HG02840 (cell line): ENCODE data around the gene GLUD1.
"Not testable (repeated sequence)": the region's sequence is repeated elsewhere in the genome, so short reads cannot be mapped to it uniquely, and the experiment has no call there.

Source experiments
- ATAC-seq: cut with Tn5 transposase; IDR thresholded peaks from one replicate; pipeline ENCODE4 v1.9.1; 2021; ENCODE audit warnings: mild to moderate bottlenecking, moderate library complexity, moderate number of reproducible peaks; ENCODE audit not compliant: unreplicated experiment, low FRiP score

Gene GLUD1

GRCh38 chr10:87007124-87007523, 87.5 kb downstream of the GLUD1 start:
- not testable (repeated sequence) for ATAC-seq

- ATAC-seq: no peak
These were observed 94.2 kb downstream of the GLUD1 start for GRCh38 chr10:87000491-87000890.
